Right ventricle myocardium superior (tissue), 1 donor: Measurements from ENCODE around the gene TBC1D32. TPM values are rescaled to one million over a fixed set of nuclear protein-coding genes. Genes with fewer than 3 reads are reported as not detected.
"Not testable (repeated sequence)": the region's sequence is repeated elsewhere in the genome, so short reads cannot be mapped to it uniquely, and the experiment has no call there.

Experiments
- ATAC-seq: fragments of 200-7000 bp; cut with Tn5 transposase; one replicate; pipeline ENCODE4 v1.9.1; 2020; ENCODE audit warnings: mild to moderate bottlenecking; ENCODE audit not compliant: poor library complexity
- DNase-seq: peaks from one replicate; pipeline ENCODE4 v3.0.0-alpha.2; 2020
- intact Hi-C: fragments of 100-400 bp; cut with DNase I; formaldehyde crosslinking; loops from one replicate; pipeline ENCODE4 v1.11.2; 2022
- total RNA-seq: library from RNA; stranded (reverse); fragmentation: NEBNext Ultra II Directional; extraction: Animal tissue kit (Norgen Biotek cat#: 25700); gene quantifications from one replicate; pipeline ENCODE4 v1.2.1, GENCODE V29; 2021
- donor health status: DM: no; HTN: yes; CAD: no; lungs with severe emphysema.

TBC1D32 gene
- total RNA-seq, 1 donor from 2014 or later: 3.9 TPM

GRCh38 chr6:121055572-121056163 lies 278.6 kb downstream of the TBC1D32 start:
- DNase-seq: no peak
- ATAC-seq: peak; percentile 80
- intact Hi-C loops: loop anchor here (10.0 kb wide), 1 partner anchor 249 kb away; no protein-coding TSS in a partner anchor

- DNase-seq, ATAC-seq, intact Hi-C loops: not testable (repeated sequence)
Measured at GRCh38 chr6:121048593-121048992, 285.7 kb downstream of the TBC1D32 start.

- ATAC-seq, DNase-seq, intact Hi-C loops: not testable (repeated sequence)
Measured at GRCh38 chr6:121044905-121045304, 289.4 kb downstream of the TBC1D32 start.

GRCh38 chr6:121043706-121044105 lies 290.6 kb downstream of the TBC1D32 start:
- intact Hi-C loops, DNase-seq, ATAC-seq: not testable (repeated sequence)

GRCh38 chr6:121043211-121043610 lies 291.1 kb downstream of the TBC1D32 start:
- DNase-seq, ATAC-seq, intact Hi-C loops: not testable (repeated sequence)

- intact Hi-C loops: no loop called here
- ATAC-seq: no peak
- no peak for DNase-seq
Measured at GRCh38 chr6:121042766-121043165, 291.5 kb downstream of the TBC1D32 start.

- no peak for ATAC-seq
- intact Hi-C loops: no loop called here
- DNase-seq: no peak
Measured at GRCh38 chr6:121040831-121041230, 293.4 kb downstream of the TBC1D32 start.

GRCh38 chr6:121033091-121033490 lies 301.2 kb downstream of the TBC1D32 start:
- intact Hi-C loops: no loop called here
- no peak for ATAC-seq
- no peak for DNase-seq

- DNase-seq: no peak
- intact Hi-C loops: no loop called here
- ATAC-seq: no peak
Measured at GRCh38 chr6:121032268-121033006, 301.8 kb downstream of the TBC1D32 start.

Other genes starting within 250 kb of the TBC1D32 start
- 214 TPM for gene GJA1, start 101.2 kb upstream of the TBC1D32 start, total RNA-seq